Stimulated activated CD8-positive, alpha-beta memory T cell treated with anti-CD3 and anti-CD28 coated beads, Interleukin-7, amount 100 ng/mL, for 4 hours (primary cell): ENCODE data around the gene HNF4A.
"Not testable (repeated sequence)": the region's sequence is repeated elsewhere in the genome, so short reads cannot be mapped to it uniquely, and the experiment has no call there.

Experiments
- DNase-seq, 2 donors: peaks; one replicate each; pipeline ENCODE4 v3.0.0-alpha.2; 2020; ENCODE audit warnings: low read depth in 2 of 2

Gene HNF4A

DNA sequence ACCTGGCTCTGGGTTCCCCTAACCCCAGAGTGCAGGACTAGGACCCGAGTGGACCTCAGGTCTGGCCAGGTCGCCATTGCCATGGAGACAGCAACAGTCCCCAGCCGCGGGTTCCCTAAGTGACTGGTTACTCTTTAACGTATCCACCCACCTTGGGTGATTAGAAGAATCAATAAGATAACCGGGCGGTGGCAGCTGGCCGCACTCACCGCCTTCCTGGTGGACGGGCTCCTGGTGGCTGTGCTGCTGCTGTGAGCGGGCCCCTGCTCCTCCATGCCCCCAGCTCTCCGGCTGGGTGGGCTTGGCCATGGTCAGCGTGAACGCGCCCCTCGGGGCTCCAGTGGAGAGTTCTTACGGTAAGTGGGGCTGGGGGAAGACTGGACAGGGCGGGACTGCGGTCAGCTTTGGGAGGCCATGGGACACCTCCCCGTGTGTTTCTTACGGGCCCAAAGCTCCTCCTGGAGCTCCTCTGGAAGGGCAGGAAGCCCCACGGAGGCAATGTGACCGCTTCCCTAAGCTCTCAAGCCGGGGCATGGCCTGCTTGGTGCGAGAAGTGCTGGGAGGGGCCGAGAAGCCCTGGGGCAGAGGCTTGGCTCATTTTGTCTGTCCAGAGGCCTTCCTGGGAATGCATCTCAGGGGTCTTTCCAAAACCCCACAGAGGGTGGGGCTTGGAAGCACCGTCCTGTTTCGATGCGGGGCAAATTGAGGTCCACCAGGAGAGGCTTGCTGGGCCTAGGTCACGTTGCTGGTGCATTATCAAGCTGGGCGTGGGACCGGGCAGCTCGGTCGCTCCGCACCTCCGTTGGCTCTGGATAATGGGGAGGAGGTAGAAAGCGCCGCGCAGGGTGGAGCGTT, at the start of gene HNF4A:
TSS of gene HNF4A (plus strand) at position 202 of the 855 bp plus-strand sequence. CDS start at position 308, 106 bp downstream.
- DNase-seq: no peak

- no peak for DNase-seq
These were observed 48.6 kb upstream of the HNF4A start for GRCh38 chr20:44306927-44307326.

DNA sequence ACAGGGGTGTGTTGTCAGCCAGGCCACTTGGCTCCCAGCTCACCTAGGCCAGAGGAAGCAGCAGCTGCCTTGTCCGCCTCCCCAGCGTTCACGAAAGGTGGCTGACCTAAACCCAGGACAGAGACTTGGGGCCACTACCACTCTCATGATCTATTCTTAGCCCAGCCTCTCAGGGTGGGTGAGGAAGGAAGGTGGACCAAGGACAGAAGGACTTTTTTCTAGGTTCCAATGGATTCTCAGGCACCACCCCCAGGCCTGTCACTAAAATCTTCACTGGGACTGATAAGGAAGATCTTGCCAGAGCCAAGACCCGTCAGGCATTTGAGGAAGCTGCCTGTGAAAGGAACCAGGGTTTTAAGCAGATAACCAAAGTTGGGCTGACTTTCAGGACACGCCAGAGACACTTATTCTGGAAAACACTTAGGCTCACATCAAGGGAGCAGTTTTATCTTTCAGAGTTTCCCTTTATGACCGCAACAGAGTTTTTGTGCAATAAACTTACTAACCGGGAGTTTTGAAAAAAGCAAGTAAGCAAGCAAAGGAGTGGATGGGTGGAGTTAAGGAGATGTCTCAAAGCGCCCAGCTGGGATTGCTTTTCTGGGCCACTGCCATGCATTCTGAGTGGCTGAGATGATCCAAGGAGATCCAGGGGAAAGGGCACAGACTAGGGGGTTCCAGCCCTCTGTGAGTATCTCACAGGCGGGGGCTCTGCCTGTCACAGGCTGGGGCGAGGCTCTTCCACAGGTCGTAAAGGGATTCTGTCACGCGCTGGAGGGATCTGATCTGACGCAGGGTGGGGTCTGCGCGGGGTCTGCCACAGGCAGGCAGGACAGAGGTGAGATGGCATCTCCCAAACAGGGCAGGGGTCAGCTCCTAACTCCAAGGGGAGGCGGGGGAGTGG, 45.5 kb upstream of the HNF4A start:
- no peak for DNase-seq

DNA sequence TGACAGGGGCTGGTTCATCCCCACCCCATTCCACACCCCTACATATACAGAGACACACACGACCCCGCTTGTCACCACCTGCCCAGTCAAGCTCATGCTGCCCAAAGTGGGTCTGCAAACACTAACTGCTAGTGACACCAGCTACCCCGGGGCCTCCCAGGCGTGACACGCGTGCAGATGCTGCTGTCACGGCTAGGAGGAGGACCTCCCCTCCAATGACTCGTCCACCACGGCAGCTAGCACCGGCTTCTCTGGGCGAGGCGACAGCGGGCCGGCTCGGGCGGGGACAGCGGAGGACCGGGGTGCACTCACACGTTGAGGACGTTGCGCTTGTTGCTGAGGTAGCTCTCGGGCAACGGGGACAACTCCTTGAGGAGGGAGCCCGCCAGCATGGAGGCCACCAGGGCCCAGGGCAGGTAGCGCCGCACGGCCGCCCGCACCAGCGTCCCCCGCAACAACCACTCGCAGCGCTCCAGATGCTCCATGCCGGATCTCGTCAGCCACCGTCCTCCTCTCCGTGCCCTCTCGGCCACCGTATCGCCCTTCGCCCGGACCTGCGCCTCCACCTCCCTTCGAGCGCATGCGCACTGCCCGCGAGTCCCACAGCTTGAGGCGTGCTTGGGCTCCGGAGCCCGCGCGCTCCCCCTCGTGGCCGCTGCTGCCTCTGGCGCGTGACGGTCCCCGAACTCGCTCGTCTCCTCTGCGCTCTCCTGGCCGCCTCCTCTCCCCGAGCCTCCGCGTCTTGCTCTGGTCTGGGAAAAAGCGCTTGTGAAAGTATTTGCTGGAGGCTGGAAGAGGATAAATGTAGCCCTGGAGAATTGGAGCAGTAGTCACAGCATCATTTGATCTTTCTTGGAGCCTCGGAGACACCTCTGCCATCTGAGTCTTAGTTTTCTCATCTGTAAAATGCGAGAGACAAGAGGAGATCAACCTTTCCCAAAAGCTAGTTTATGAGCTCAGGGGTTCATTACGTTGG, 44.5 kb upstream of the HNF4A start, which contains the start of gene FITM2:
TSS of gene FITM2 (minus strand) at position 539 of the 976 bp plus-strand sequence. CDS start at position 485, 54 bp downstream.
- DNase-seq: peak; percentile 93 to 97

- DNase-seq: no peak
These were observed 40.6 kb upstream of the HNF4A start for GRCh38 chr20:44314870-44315269.

- no peak for DNase-seq
These were observed 35.6 kb upstream of the HNF4A start for GRCh38 chr20:44319839-44320422.

- no peak for DNase-seq
These were observed 31.2 kb upstream of the HNF4A start for GRCh38 chr20:44324343-44324742.

GRCh38 chr20:44326391-44327159, 28.9 kb upstream of the HNF4A start:
- DNase-seq: peak in 1 of 2 donors; percentile 31

DNA sequence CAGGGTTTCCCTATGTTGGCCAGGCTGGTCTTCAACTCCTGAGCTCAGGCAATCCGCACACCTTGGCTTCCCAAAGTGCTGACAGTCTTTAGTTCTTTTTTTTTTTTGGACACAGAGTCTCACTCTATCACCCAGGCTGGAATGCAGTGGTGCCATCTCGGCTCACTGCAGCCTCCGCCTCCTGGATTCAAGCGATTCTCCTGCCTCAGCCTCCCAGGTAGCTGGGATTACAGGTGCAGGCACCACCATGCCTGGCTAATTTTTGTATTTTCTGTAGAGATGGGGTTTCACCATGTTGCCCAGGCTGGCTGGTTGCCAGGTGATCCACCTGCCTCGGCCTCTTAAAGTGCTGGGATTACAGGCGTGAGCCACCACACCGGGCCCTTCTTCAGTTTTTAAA, 27.8 kb upstream of the HNF4A start:
- not testable (repeated sequence) for DNase-seq

DNA sequence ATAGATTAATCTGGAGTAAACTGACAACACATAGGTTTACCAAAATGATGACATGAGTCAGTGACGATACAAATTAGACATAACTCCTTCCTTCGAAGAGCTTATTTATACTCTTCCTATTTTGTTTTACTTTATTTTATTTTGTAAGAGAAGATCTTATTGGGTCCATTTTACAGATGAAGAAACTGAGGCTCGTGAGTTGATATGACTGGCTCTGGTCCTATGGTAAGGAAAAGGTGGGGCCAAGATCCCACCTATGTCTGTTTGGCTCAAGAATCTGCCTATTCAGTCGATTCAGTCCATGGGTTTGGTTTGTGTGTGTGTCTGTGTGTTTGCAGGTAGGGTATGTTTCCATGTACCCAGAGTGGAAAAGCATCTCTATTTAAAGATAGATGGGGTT, 27.1 kb upstream of the HNF4A start:
- DNase-seq: no peak

DNA sequence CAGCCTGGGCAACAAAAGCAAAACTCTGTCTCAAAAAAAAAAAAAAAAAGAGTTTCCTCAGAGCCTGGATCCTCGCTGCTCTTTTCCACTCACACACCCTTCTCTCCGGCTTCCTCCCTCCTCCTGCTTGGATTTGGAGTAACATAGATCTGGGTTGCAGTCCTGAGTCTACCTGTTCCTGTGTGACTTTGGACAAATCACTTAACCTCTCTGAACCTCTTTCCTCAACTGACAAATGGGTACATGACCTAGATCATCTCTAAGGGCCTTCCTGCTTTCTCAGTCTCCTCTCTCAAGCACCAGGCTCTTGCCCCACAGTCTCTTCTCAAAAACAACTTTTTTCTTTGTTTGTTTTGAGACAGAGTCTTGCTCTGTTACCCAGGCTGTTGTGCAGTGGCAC, 24.3 kb upstream of the HNF4A start:
- DNase-seq: no peak

DNA sequence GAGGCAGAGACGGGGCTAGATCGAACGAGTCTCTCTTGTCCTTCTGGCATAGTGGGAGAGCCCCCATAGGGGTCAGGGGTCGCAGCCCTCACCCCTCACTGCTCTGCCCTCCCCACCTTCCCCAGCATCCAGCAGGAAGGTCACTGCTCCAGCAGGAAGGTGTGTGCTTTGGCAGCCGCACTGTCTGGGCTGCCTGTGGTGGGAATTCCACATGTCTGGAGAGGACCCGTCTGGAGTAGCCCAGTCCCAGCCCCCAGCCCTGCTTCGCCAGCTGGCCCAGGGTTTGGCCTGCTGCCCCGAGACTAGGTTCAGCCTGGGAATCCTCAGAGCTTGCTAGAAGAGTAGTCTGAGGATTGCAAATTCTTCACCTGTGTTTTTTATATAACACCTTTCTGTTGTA, 21.2 kb upstream of the HNF4A start:
- no peak for DNase-seq

DNA sequence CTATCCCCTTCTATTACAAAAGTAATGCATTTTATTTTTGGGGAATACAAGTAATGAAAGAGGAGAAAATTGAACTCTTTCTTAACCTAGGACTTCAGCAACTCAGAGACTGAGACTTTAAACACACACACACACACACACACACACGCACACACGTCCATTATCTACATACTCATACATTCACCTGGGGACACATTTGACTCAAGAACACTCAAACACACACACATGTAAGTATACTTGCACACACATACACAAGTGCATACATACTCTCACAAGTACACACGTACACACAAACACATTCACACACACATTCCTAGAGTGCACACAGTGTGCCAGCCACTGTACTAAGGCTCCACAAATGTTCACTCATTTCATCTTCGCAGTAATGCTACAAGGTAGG, 20.8 kb upstream of the HNF4A start:
- DNase-seq: no peak

DNA sequence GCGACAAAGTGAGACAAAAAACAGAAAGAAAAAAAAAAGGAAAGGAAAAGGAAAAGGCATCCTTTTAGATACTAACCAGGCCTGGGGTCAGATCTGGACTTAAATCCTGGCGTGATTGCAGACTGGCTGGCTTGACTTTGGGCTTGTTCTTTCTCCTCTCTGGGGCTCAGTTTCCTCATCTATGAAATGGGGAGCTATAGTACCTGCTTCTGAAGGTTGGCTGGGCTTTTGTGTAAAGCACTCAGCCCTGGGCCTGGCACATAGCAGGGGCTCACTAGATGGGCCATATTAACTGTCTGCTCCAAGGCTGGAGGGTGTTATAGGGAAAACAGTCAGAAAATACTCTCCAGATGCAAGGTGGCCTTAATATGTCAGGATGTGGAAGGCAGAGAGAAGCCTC, 19.8 kb upstream of the HNF4A start:
- no peak for DNase-seq

- DNase-seq: no peak
These were observed 19.4 kb upstream of the HNF4A start for GRCh38 chr20:44336086-44336485.

- no peak for DNase-seq
These were observed 18.6 kb upstream of the HNF4A start, which contains the start of gene R3HDML for GRCh38 chr20:44336725-44337380. Gene R3HDML, plus strand, starts transcription at chr20:44337043. Its CDS starts 115 bp downstream, at chr20:44337158.

- no peak for DNase-seq
These were observed 13.3 kb upstream of the HNF4A start for GRCh38 chr20:44342248-44342647.

DNA sequence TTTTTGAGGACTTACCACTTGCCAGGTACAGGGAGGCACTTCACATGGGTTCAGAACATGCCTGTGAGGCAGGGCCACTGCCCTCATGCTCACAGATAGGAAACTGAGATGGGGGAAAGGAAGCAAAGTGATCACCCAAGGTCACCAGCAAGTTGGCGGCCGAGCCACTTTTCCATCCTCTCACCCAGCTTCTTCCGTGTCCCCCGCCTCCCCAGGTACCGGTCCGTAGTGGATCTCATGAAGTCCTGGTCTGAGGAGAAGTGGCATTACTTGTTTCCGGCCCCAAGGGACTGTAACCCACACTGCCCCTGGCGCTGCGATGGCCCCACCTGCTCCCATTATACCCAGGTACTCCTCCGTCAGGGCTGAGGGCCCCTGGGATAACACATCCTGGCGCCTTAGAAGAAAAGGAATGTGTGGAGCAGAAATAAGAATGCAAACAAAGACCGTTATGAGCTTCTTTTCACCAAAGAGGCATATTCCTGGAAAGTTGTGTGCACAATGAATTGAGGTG, 12.3 kb upstream of the HNF4A start:
- no peak for DNase-seq

- no peak for DNase-seq
These were observed 10.8 kb upstream of the HNF4A start for GRCh38 chr20:44344723-44345122.
